Muscle of leg (tissue), 11 donors: Measurements from ENCODE around the gene PINK1. TPM values are rescaled to one million over a fixed set of nuclear protein-coding genes. Genes with fewer than 3 reads are reported as not detected.
"Not testable (repeated sequence)": the region's sequence is repeated elsewhere in the genome, so short reads cannot be mapped to it uniquely, and the experiment has no call there.

Experiments used
- DNase-seq: peaks from one replicate; pipeline ENCODE4 v3.0.0; 2013
- H3K27ac ChIP-seq: one replicate; pipeline ENCODE4 v1.5.1; 2013; ENCODE audit warnings: mild to moderate bottlenecking, low read length, control low read depth
- H3K27me3 ChIP-seq: one replicate; pipeline ENCODE4 v1.6.1; 2013; ENCODE audit warnings: low read length; ENCODE audit not compliant: control insufficient read depth, insufficient read depth
- H3K36me3 ChIP-seq: one replicate; pipeline ENCODE4 v1.6.1; 2013; ENCODE audit warnings: low read length; ENCODE audit not compliant: control insufficient read depth, insufficient read depth
- H3K4me1 ChIP-seq: one replicate; pipeline ENCODE4 v1.6.1; 2013; ENCODE audit warnings: low read length; ENCODE audit not compliant: control insufficient read depth, insufficient read depth
- H3K4me3 ChIP-seq: one replicate; pipeline ENCODE4 v1.5.1; 2013; ENCODE audit warnings: low read length, control low read depth
- H3K9me3 ChIP-seq: replicated peaks from 2 replicates; pipeline ENCODE4 v1.6.1; 2013; ENCODE audit warnings: low read depth, low read length; ENCODE audit not compliant: control insufficient read depth
- WGBS: methylation state at CpG from one replicate; pipeline ENCODE4 v1.1.5; 2013; ENCODE audit warnings: missing lambda C conversion rate; ENCODE audit not compliant: insufficient coverage; 5-methylcytosine and 5-hydroxymethylcytosine counted together
- polyA plus RNA-seq, 8 donors: library from polyadenylated mRNA; unstranded; fragments of 120-200 nt; gene quantifications; one replicate each; pipeline versions ENCODE4 v1.2.1 to v1.2.3, GENCODE V29; 2013; ENCODE audit warnings: inconsistent platforms in 1 of 8, low replicate concordance in 1 of 8; ENCODE audit not compliant: insufficient read length in 8 of 8, insufficient read depth in 1 of 8
- total RNA-seq: library from RNA; stranded (reverse); fragments of 120-200 nt; gene quantifications from one replicate; pipeline ENCODE4 v1.2.4, GENCODE V29; 2013

The PINK1 gene
- total and polyA plus RNA-seq, 9 donors: 35.5 to 47.5 (median 40.5) TPM

DNA sequence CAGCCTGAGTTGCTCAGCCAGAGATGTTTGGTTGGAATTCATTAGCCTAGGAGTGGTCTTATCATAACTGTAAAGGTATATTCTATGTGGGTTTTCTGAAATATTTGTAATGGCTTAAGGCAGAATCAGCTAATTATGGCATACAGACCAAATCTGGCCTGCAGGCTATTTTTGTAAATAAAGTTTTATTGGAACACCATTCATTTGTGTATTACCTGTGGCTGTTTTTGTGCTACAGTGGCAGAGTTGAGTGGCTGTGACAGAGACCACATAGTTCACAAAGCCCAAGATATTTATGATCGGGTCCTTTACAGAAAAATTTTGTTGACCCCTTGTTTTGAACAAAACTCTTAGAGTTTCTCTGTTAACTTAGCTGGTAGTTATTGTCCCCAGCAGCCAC, 35.3 kb downstream of the PINK1 start:
- no peak overlapping the region for H3K27ac ChIP-seq
- no peaks in the 10 kb centered on the region for H3K27me3 ChIP-seq
- H3K4me1 ChIP-seq: no peaks in the 10 kb centered on the region
- 100% methylated on average over 1 of the region's 1 CpG for WGBS
- DNase-seq: no peak
- H3K36me3 ChIP-seq: no peaks in the 10 kb centered on the region
- no peaks in the 10 kb centered on the region for H3K9me3 ChIP-seq
- no peak overlapping the region for H3K4me3 ChIP-seq

- no peak for DNase-seq
- H3K9me3 ChIP-seq: no peaks in the 10 kb centered on the region
- H3K27me3 ChIP-seq: no peaks in the 10 kb centered on the region
- H3K36me3 ChIP-seq: no peaks in the 10 kb centered on the region
- WGBS: 90% methylated on average over 5 of the region's 5 CpGs
- H3K4me3 ChIP-seq: no peak overlapping the region
- H3K4me1 ChIP-seq: no peaks in the 10 kb centered on the region
- H3K27ac ChIP-seq: no peak overlapping the region
Measured at GRCh38 chr1:20670936-20671335, 37.7 kb downstream of the PINK1 start.

- 90% methylated on average over 4 of the region's 4 CpGs for WGBS
- no peaks in the 10 kb centered on the region for H3K36me3 ChIP-seq
- H3K4me3 ChIP-seq: no peak overlapping the region
- no peaks in the 10 kb centered on the region for H3K9me3 ChIP-seq
- H3K27ac ChIP-seq: no peak overlapping the region
- no peaks in the 10 kb centered on the region for H3K4me1 ChIP-seq
- H3K27me3 ChIP-seq: no peaks in the 10 kb centered on the region
- no peak for DNase-seq
Measured at GRCh38 chr1:20672265-20672632, 39.0 kb downstream of the PINK1 start.

DNA sequence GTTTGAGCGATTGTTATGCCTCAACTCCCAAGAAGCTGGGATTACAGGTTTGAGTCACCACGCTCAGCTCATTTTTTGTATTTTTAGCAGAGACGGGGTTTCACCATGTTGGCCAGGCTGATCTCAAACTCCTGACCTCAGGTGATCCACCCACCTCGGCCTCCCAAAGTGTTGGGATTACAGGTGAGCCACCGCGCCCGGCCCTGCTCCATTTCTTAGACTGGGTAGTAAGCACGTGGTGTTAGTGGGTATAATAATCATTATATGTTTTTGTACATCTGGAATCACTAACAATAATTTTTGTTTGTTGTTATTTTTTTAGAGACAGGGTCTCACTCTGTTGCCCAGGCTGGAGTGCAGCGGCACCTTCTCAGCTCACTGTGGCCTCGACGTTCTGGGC, 40.4 kb downstream of the PINK1 start:
- H3K9me3 ChIP-seq, H3K4me3 ChIP-seq, DNase-seq, H3K27me3 ChIP-seq, H3K27ac ChIP-seq, H3K4me1 ChIP-seq, H3K36me3 ChIP-seq: not testable (repeated sequence)
- 91% methylated on average over 5 of the region's 11 CpGs for WGBS

- H3K27me3 ChIP-seq: no peaks in the 10 kb centered on the region
- no peaks in the 10 kb centered on the region for H3K9me3 ChIP-seq
- peaks cover under 1% of the 10 kb centered on the region for H3K4me1 ChIP-seq
- H3K36me3 ChIP-seq: no peaks in the 10 kb centered on the region
- H3K4me3 ChIP-seq: no peak overlapping the region
- 85% methylated on average over 3 of the region's 6 CpGs for WGBS
- DNase-seq: no peak
- no peak overlapping the region for H3K27ac ChIP-seq
Measured at GRCh38 chr1:20678599-20678998, 45.3 kb downstream of the PINK1 start.

- H3K4me1 ChIP-seq: peaks cover 10% of the 10 kb centered on the region
Measured at GRCh38 chr1:20680269-20680668, 47.0 kb downstream of the PINK1 start.

GRCh38 chr1:20681999-20682398, 48.7 kb downstream of the PINK1 start:
- no peaks in the 10 kb centered on the region for H3K9me3 ChIP-seq
- H3K27me3 ChIP-seq: no peaks in the 10 kb centered on the region
- 90% methylated on average over 8 of the region's 9 CpGs for WGBS
- no peak for DNase-seq
- peaks cover 19% of the 10 kb centered on the region for H3K4me1 ChIP-seq
- H3K4me3 ChIP-seq: no peak overlapping the region
- no peaks in the 10 kb centered on the region for H3K36me3 ChIP-seq
- no peak overlapping the region for H3K27ac ChIP-seq

More at GRCh38 chr1:20680269-20680668, 47.0 kb downstream of the PINK1 start:
- Histone ChIP-seq H3K27me3 (no peaks in the 10 kb centered on the region), H3K36me3 (no peaks in the 10 kb centered on the region), H3K4me3 (no peak overlapping the region), H3K9me3 (no peaks in the 10 kb centered on the region), H3K27ac (no peak overlapping the region)
- DNase-seq: no peak
- 71% methylated on average over 1 of the region's 5 CpGs for WGBS

GRCh38 chr1:20682571-20683236, 49.4 kb downstream of the PINK1 start:
- Histone ChIP-seq H3K4me1 (peaks cover 19% of the 10 kb centered on the region), H3K36me3 (no peaks in the 10 kb centered on the region), H3K27me3 (no peaks in the 10 kb centered on the region), H3K4me3 (no peak overlapping the region), H3K9me3 (no peaks in the 10 kb centered on the region), H3K27ac (no peak overlapping the region)
- WGBS: 78% methylated on average over 22 of the region's 24 CpGs
- DNase-seq: peak; percentile 66

GRCh38 chr1:20683614-20684013, 50.4 kb downstream of the PINK1 start:
- DNase-seq: no peak
- no peaks in the 10 kb centered on the region for H3K27me3 ChIP-seq
- 85% methylated on average over 10 of the region's 10 CpGs for WGBS

GRCh38 chr1:20684050-20684620, 50.9 kb downstream of the PINK1 start:
- no peak for DNase-seq
- Histone ChIP-seq H3K27me3 (no peaks in the 10 kb centered on the region), H3K4me3 (peak overlapping the region; percentile 25), H3K4me1 (peaks cover 19% of the 10 kb centered on the region), H3K27ac (peak overlapping the region; percentile 79), H3K9me3 (no peaks in the 10 kb centered on the region), H3K36me3 (no peaks in the 10 kb centered on the region)
- 73% methylated on average over 12 of the region's 13 CpGs for WGBS

More at GRCh38 chr1:20683614-20684013, 50.4 kb downstream of the PINK1 start:
- no peak overlapping the region for H3K27ac ChIP-seq
- H3K9me3 ChIP-seq: no peaks in the 10 kb centered on the region
- H3K4me1 ChIP-seq: peaks cover 19% of the 10 kb centered on the region
- H3K36me3 ChIP-seq: no peaks in the 10 kb centered on the region
- no peak overlapping the region for H3K4me3 ChIP-seq
